Gastrocnemius medialis (tissue), 4 donors: ENCODE measurements around the gene MTFMT. TPM values are rescaled to one million over a fixed set of nuclear protein-coding genes. Genes with fewer than 3 reads are reported as not detected.

ENCODE experiments used
- ATAC-seq, 2 donors: fragments of 150-250 bp; one replicate each; pipeline ENCODE4 v1.9.1; 2016
- DNase-seq, 2 donors: peaks; one replicate each; pipeline ENCODE4 v3.0.0-alpha.2; 2019
- H3K27ac ChIP-seq, 4 donors: fragments of 200-600 bp; sonication (generic); 1 replicate in 1 of 4; 2 replicates in 3 of 4; pipeline ENCODE4 v1.5.1; 2016 to 2018; ENCODE audit warnings: mild to moderate bottlenecking in 2 of 4, moderate library complexity in 1 of 4
- H3K27me3 ChIP-seq, 3 donors: fragments of 200-600 bp; sonication (generic) in 2 of 3; 1 replicate in 1 of 3; 2 replicates in 2 of 3; pipeline versions ENCODE4 v1.5.1 to v1.6.0; 2016 to 2019; ENCODE audit warnings: mild to moderate bottlenecking in 1 of 3, moderate library complexity in 1 of 3
- H3K36me3 ChIP-seq, 2 donors: fragments of 200-600 bp; sonication (generic) in 1 of 2; one replicate each; pipeline ENCODE4 v1.5.1; 2017 to 2018
- H3K4me1 ChIP-seq, 2 donors: fragments of 200-600 bp; sonication (generic) in 1 of 2; one replicate each; pipeline ENCODE4 v1.5.1; 2016 to 2017; ENCODE audit warnings: mild to moderate bottlenecking in 2 of 2
- H3K4me3 ChIP-seq, 4 donors: fragments of 200-600 bp; sonication (generic) in 3 of 4; 1 replicate in 1 of 4; 2 replicates in 3 of 4; pipeline ENCODE4 v1.5.1; 2016 to 2019; ENCODE audit warnings: mild to moderate bottlenecking in 2 of 4
- H3K9me3 ChIP-seq, 3 donors: fragments of 200-600 bp; sonication (generic) in 2 of 3; 1 replicate in 1 of 3; 2 replicates in 2 of 3; pipeline ENCODE4 v1.5.1; 2016 to 2019
- CTCF ChIP-seq, 5 experiments: fragments of 450-650 bp in 3 of 5; fragments of 200-600 bp in 2 of 5; sonication (generic) in 2 of 5; IDR thresholded peaks in 4 of 5; conservative IDR thresholded peaks in 1 of 5; 1 replicate in 4 of 5; 2 replicates in 1 of 5; pipeline ENCODE4 v1.5.1; 2016 to 2019; ENCODE audit warnings: antibody characterized with exemption in 5 of 5, mild to moderate bottlenecking in 3 of 5, moderate library complexity in 3 of 5
- POLR2A ChIP-seq, 2 donors: fragments of 450-650 bp; IDR thresholded peaks; one replicate each; pipeline ENCODE4 v1.6.1; 2017; ENCODE audit warnings: antibody characterized with exemption in 2 of 2, mild to moderate bottlenecking in 2 of 2, moderate library complexity in 2 of 2
- in situ Hi-C, 4 donors: fragments of 200-750 bp; cut with MboI; loops; one replicate each; pipeline versions ENCODE4 v1.15.0 to v1.8.0; 2017; ENCODE audit warnings: low sequenced_read_pairs in 4 of 4
- intact Hi-C: fragments of 100-400 bp; cut with DNase I; formaldehyde crosslinking; loops from one replicate; pipeline ENCODE4 v1.15.1; 2023; ENCODE audit warnings: low total_unique reads
- total RNA-seq, 4 donors: library from RNA; depleted of rRNA; stranded (reverse); fragments of >200 nt; gene quantifications; one replicate each; pipeline versions ENCODE4 v1.1.0 to v1.2.3, GENCODE V29; 2016

Gene MTFMT
- total RNA-seq, 4 donors from 2014 or later: 17.3 to 34.0 (median 27.9) TPM

- in situ Hi-C loops (no loop called here), intact Hi-C loops (no loop called here)
- Histone ChIP-seq H3K27me3 (no peaks in the 10 kb centered on the region), H3K4me1 (no peaks in the 10 kb centered on the region), H3K9me3 (no peaks in the 10 kb centered on the region), H3K27ac (no peak overlapping the region), H3K36me3 (peaks cover 0 to 13% of the 10 kb centered on the region in 2 donors), H3K4me3 (no peak overlapping the region)
- no peak for TF ChIP-seq CTCF (IDR thresholded peaks at IDR 0.05 in 4 of 5, conservative IDR thresholded peaks at IDR 0.05 in 1 of 5)
- no peak for TF ChIP-seq POLR2A (IDR thresholded peaks at IDR 0.05)
- no peak for ATAC-seq
- no peak for DNase-seq
These were observed 31.6 kb downstream of the MTFMT start for GRCh38 chr15:64997745-64998375.

GRCh38 chr15:64997066-64997465, 32.4 kb downstream of the MTFMT start:
- Histone ChIP-seq H3K4me3 (no peak overlapping the region), H3K36me3 (peaks cover 0 to 7% of the 10 kb centered on the region in 2 donors), H3K4me1 (no peaks in the 10 kb centered on the region), H3K27me3 (no peaks in the 10 kb centered on the region), H3K9me3 (no peaks in the 10 kb centered on the region), H3K27ac (no peak overlapping the region)
- in situ Hi-C loops: no loop called here
- TF ChIP-seq POLR2A (IDR thresholded peaks at IDR 0.05) (no peak), CTCF (IDR thresholded peaks at IDR 0.05 in 4 of 5, conservative IDR thresholded peaks at IDR 0.05 in 1 of 5) (no peak)
- no peak for ATAC-seq
- intact Hi-C loops: no loop called here
- DNase-seq: no peak

- no peak overlapping the region for H3K4me3 ChIP-seq
- intact Hi-C loops: loop anchor here (5.0 kb wide), 1 partner anchor 151 kb away; the partner anchor contains the start of gene PLEKHO2
- H3K36me3 ChIP-seq: no peaks in the 10 kb centered on the region
- H3K27me3 ChIP-seq: no peaks in the 10 kb centered on the region
- ATAC-seq (no peak), DNase-seq (no peak)
- peaks cover 3 to 6% of the 10 kb centered on the region in 2 donors for H3K4me1 ChIP-seq
- H3K27ac ChIP-seq: no peak overlapping the region
- in situ Hi-C loops: no loop called here
- TF ChIP-seq CTCF (IDR thresholded peaks at IDR 0.05 in 4 of 5, conservative IDR thresholded peaks at IDR 0.05 in 1 of 5) (no peak), POLR2A (IDR thresholded peaks at IDR 0.05) (no peak)
- H3K9me3 ChIP-seq: no peaks in the 10 kb centered on the region
These were observed 36.1 kb downstream of the MTFMT start for GRCh38 chr15:64993290-64993689.

- H3K27ac ChIP-seq: no peak overlapping the region
- intact Hi-C loops (loop anchor here (5.0 kb wide), 1 partner anchor 149 kb away; the partner anchor contains the start of gene PLEKHO2), in situ Hi-C loops (no loop called here)
- DNase-seq: no peak
- H3K36me3 ChIP-seq: no peaks in the 10 kb centered on the region
- no peak for TF ChIP-seq POLR2A (IDR thresholded peaks at IDR 0.05)
- no peak for TF ChIP-seq CTCF (IDR thresholded peaks at IDR 0.05 in 4 of 5, conservative IDR thresholded peaks at IDR 0.05 in 1 of 5)
- no peaks in the 10 kb centered on the region for H3K27me3 ChIP-seq
- no peaks in the 10 kb centered on the region for H3K9me3 ChIP-seq
- no peak overlapping the region for H3K4me3 ChIP-seq
- no peak for ATAC-seq
- H3K4me1 ChIP-seq: peaks cover 8 to 9% of the 10 kb centered on the region in 2 donors
These were observed 37.8 kb downstream of the MTFMT start for GRCh38 chr15:64991536-64992135.
